Urinary bladder (tissue), 4 donors: ENCODE data around the gene CPVL. TPM values are rescaled to one million over a fixed set of nuclear protein-coding genes. Genes with fewer than 3 reads are reported as not detected.

ENCODE experiments used
- DNase-seq: peaks from one replicate; pipeline ENCODE4 v3.0.0-alpha.2; 2015; ENCODE audit errors: extremely low spot score
- H3K27ac ChIP-seq: one replicate; pipeline ENCODE4 v1.5.1; 2013; ENCODE audit warnings: low read depth, mild to moderate bottlenecking, moderate library complexity
- H3K36me3 ChIP-seq: one replicate; pipeline ENCODE4 v1.6.1; 2013; ENCODE audit warnings: mild to moderate bottlenecking, moderate library complexity; ENCODE audit not compliant: insufficient read depth
- H3K4me1 ChIP-seq: one replicate; pipeline ENCODE4 v1.6.1; 2013; ENCODE audit warnings: mild to moderate bottlenecking, moderate library complexity; ENCODE audit not compliant: insufficient read depth
- H3K4me3 ChIP-seq: one replicate; pipeline ENCODE4 v1.5.1; 2013; ENCODE audit warnings: low read depth, low read length
- WGBS: extraction: QIAGEN DNeasy Blood & Tissue Kit; methylation state at CpG from one replicate; pipeline ENCODE4 v1.1.7; 2013; 5-methylcytosine and 5-hydroxymethylcytosine counted together
- polyA plus RNA-seq: library from polyadenylated mRNA; stranded (reverse); fragments of 200-250 nt; gene quantifications from one replicate; pipeline ENCODE4 v1.2.3, GENCODE V29; 2013
- total RNA-seq: library from RNA; depleted of rRNA; stranded (reverse); fragments of >200 nt; gene quantifications from one replicate; pipeline ENCODE4 v1.2.3, GENCODE V29; 2014
- donor health status: healthy with polysubstance abuse.
- donor health status: healthy.

The CPVL gene
- total and polyA plus RNA-seq, 2 donors, result 14.4 to 16.7 TPM

GRCh38 chr7:29173458-29173857 lies 27.1 kb upstream of the CPVL start:
- no peaks in the 10 kb centered on the region for H3K36me3 ChIP-seq
- no peak overlapping the region for H3K4me3 ChIP-seq
- H3K4me1 ChIP-seq, result no peaks in the 10 kb centered on the region
- no peak overlapping the region for H3K27ac ChIP-seq
- no peak for DNase-seq
- WGBS, result 86% methylated on average over 3 of the region's 3 CpGs

GRCh38 chr7:29170781-29171180 lies 24.4 kb upstream of the CPVL start:
- Histone ChIP-seq H3K4me3 (no peak overlapping the region), H3K27ac (peak overlapping the region; percentile 5), H3K4me1 (no peaks in the 10 kb centered on the region), H3K36me3 (no peaks in the 10 kb centered on the region)
- WGBS, result 81% methylated on average over 7 of the region's 7 CpGs
- no peak for DNase-seq

GRCh38 chr7:29167721-29168120 lies 21.4 kb upstream of the CPVL start:
- H3K27ac ChIP-seq, result no peak overlapping the region
- no peaks in the 10 kb centered on the region for H3K4me1 ChIP-seq
- no peaks in the 10 kb centered on the region for H3K36me3 ChIP-seq
- no peak for DNase-seq
- no peak overlapping the region for H3K4me3 ChIP-seq
- 84% methylated on average over 1 of the region's 1 CpG for WGBS

GRCh38 chr7:29163854-29164253 lies 17.5 kb upstream of the CPVL start:
- no peak for DNase-seq
- 57% methylated on average over 3 of the region's 3 CpGs for WGBS
- no peaks in the 10 kb centered on the region for H3K4me1 ChIP-seq
- no peak overlapping the region for H3K4me3 ChIP-seq
- H3K27ac ChIP-seq, result no peak overlapping the region
- H3K36me3 ChIP-seq, result no peaks in the 10 kb centered on the region

DNA sequence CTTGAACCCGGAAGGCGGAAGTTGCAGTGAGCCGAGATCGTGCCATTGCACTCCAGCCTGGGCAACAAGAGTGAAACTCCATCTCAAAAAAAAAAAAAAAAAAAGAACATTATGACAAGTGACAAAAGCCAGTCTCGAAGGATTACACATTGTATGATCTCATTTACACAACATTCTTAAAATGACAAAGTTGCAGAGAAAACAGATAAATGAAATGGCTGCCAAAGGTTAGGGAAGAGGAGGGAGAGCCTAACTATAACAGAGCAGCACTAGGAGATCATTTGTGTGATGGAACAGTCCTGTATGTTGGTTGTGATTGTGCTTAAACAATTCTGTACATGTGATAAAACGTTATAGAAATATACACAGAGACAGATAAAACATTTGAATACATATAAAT lies 16.2 kb upstream of the CPVL start:
- no peaks in the 10 kb centered on the region for H3K4me1 ChIP-seq
- H3K27ac ChIP-seq, result no peak overlapping the region
- H3K36me3 ChIP-seq, result no peaks in the 10 kb centered on the region
- DNase-seq, result no peak
- 80% methylated on average over 6 of the region's 6 CpGs for WGBS
- H3K4me3 ChIP-seq, result no peak overlapping the region

DNA sequence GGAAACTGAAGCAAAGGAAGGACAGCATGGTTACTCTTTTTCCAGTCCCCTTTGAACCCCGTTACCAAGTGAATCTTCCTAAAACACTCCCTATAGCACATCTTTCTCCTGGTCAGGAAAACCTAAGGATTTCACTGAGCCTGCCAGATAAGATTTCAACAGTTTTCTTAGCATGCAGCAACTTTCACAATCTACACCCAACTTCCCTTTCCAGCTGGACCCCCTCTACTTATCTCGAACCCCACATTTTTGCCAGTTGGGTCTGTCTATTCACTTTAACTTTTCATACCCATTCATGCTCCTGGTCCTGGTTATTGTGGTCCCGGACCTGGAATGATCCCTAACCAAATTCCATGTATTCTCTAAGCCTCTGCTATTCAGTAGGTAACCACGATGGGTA lies 14.9 kb upstream of the CPVL start:
- Histone ChIP-seq H3K36me3 (no peaks in the 10 kb centered on the region), H3K27ac (no peak overlapping the region), H3K4me3 (no peak overlapping the region), H3K4me1 (no peaks in the 10 kb centered on the region)
- 86% methylated on average over 4 of the region's 4 CpGs for WGBS
- DNase-seq, result no peak

DNA sequence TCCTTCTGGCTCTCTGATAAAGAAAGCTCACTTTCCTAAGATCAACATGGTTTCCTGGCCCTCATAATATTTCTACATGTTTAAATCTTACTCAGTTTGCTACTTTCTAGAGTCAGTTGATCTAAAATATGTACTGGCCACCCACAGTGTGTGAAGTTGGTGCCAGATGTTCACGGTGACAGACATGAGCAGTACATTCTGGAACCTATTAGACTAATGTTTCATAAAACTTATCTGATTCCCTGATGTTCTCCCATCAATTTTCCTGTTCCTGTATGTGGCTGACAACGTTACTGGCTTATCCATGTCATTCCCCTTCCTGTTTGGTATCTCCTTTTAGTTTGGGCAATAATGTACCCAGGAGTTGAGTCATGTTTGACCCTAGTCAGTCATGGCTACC lies 13.7 kb upstream of the CPVL start:
- no peak for DNase-seq
- H3K4me3 ChIP-seq, result no peak overlapping the region
- WGBS, result 27% methylated on average over 2 of the region's 2 CpGs
- no peaks in the 10 kb centered on the region for H3K4me1 ChIP-seq
- H3K27ac ChIP-seq, result no peak overlapping the region
- H3K36me3 ChIP-seq, result no peaks in the 10 kb centered on the region

- no peak for DNase-seq
- Histone ChIP-seq H3K4me3 (no peak overlapping the region), H3K36me3 (no peaks in the 10 kb centered on the region), H3K27ac (no peak overlapping the region), H3K4me1 (no peaks in the 10 kb centered on the region)
- 39% methylated on average over 3 of the region's 3 CpGs for WGBS
These were observed 12.6 kb upstream of the CPVL start for GRCh38 chr7:29158795-29159423.

DNA sequence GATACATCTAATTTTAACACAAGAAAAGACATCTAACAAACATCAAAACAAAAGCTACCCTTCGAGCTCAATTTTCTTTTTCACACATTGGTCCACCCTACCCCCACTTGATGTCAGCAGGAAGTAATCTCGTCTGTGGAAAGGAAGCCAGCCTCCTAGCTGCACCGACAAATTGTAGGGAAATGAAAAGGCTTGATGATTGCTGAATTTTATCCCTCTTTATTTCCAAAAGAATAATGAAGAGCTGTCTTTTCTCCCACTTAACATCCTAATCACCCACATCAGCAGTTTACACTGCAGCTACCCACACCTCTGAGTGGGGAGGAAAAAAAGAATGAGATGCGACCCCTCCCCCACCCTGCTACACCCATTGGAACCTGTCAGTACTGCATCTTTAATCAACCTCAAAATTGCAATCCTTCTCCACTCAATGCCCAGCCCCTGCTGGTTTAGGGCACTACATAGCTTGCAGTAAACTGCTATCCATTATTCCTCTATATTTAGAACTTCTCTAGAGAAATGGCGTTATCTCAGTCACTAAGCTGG lies 10.6 kb upstream of the CPVL start:
- no peaks in the 10 kb centered on the region for H3K4me1 ChIP-seq
- H3K36me3 ChIP-seq, result no peaks in the 10 kb centered on the region
- no peak overlapping the region for H3K27ac ChIP-seq
- 37% methylated on average over 5 of the region's 5 CpGs for WGBS
- no peak overlapping the region for H3K4me3 ChIP-seq
- DNase-seq, result no peak

GRCh38 chr7:29154076-29154475 lies 7.7 kb upstream of the CPVL start:
- 89% methylated on average over 2 of the region's 2 CpGs for WGBS
- H3K4me3 ChIP-seq, result no peak overlapping the region
- H3K4me1 ChIP-seq, result no peaks in the 10 kb centered on the region
- no peak overlapping the region for H3K27ac ChIP-seq
- no peaks in the 10 kb centered on the region for H3K36me3 ChIP-seq
- DNase-seq, result no peak

DNA sequence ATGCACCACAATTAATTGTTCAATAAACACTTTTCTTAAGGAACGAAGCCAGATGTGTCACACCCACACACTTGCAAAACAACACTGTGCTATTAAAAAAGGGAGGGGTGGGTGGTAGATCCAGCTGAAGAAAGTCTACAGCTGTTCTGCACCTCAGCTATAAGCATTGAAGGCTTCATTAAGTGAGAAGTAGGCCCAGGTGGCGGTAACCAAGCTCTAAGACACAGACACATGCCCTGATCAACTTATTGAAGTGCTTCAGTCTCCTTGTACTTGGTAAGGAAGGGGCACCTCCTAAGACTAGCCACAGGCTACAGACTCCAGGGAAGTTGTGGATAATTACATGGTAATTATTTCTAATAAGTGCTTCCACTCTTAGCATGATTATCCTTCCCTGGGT lies 4.5 kb upstream of the CPVL start:
- 84% methylated on average over 2 of the region's 2 CpGs for WGBS
- Histone ChIP-seq H3K36me3 (no peaks in the 10 kb centered on the region), H3K27ac (no peak overlapping the region), H3K4me1 (no peaks in the 10 kb centered on the region), H3K4me3 (no peak overlapping the region)
- DNase-seq, result no peak

DNA sequence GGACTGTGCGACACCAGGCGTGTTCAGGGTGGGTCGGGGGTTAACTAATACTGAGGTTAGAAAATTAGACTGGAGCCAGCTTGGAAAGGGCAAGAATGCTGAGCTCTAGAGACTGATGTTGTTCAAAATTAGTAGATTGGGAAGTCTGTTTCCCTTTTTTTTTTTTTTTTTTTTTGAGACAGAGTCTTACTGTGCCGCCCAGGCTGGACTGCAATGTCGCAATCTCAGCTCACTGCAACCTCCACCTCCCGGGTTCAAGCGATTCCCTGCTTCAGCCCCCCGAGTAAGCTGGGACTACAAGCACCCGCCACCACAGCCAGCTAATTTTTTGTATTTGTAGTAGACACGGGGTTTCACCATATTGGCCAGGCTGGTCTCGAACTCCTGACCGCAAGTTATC lies 2.7 kb upstream of the CPVL start:
- no peaks in the 10 kb centered on the region for H3K36me3 ChIP-seq
- no peak for DNase-seq
- 92% methylated on average over 12 of the region's 12 CpGs for WGBS

GRCh38 chr7:29147821-29148220 lies 1.5 kb upstream of the CPVL start:
- Histone ChIP-seq H3K36me3 (no peaks in the 10 kb centered on the region), H3K27ac (no peak overlapping the region), H3K4me1 (no peaks in the 10 kb centered on the region), H3K4me3 (no peak overlapping the region)
- WGBS, result 88% methylated on average over 4 of the region's 4 CpGs
- no peak for DNase-seq

More for the DNA sequence above, 2.7 kb upstream of the CPVL start:
- Histone ChIP-seq H3K27ac (no peak overlapping the region), H3K4me3 (no peak overlapping the region), H3K4me1 (no peaks in the 10 kb centered on the region)

GRCh38 chr7:29146888-29147609 lies 712 bp upstream of the CPVL start:
- DNase-seq, result no peak
- H3K27ac ChIP-seq, result no peak overlapping the region

More at GRCh38 chr7:29146888-29147609, 712 bp upstream of the CPVL start:
- Histone ChIP-seq H3K4me1 (no peaks in the 10 kb centered on the region), H3K4me3 (peak overlapping the region; percentile 6), H3K36me3 (no peaks in the 10 kb centered on the region)
- WGBS, result 24% methylated on average over 14 of the region's 14 CpGs
